KBM-7 (cell line): Measurements from ENCODE around the gene NMNAT2.

Experiments used
- DNase-seq: peaks from one replicate; pipeline ENCODE4 v3.0.0-alpha.2; 2015
- in situ Hi-C: fragments of 300-500 bp; cut with MboI; formaldehyde crosslinking; loops from 2 replicates; pipeline ENCODE4 v1.14.3; 2020; ENCODE audit warnings: low sequenced_read_pairs, low pct_unique_long_range_greater_than_20kb, mixed read lengths

NMNAT2 gene

GRCh38 chr1:183327434-183328290 is 90.5 kb downstream of the NMNAT2 start:
- in situ Hi-C loops, result no loop called here
- no peak for DNase-seq

GRCh38 chr1:183323849-183324683 is 94.1 kb downstream of the NMNAT2 start:
- in situ Hi-C loops, result no loop called here
- no peak for DNase-seq

- no peak for DNase-seq
- in situ Hi-C loops, result no loop called here
Observed at GRCh38 chr1:183319606-183320005, 98.6 kb downstream of the NMNAT2 start.

GRCh38 chr1:183319051-183319450 is 99.1 kb downstream of the NMNAT2 start:
- in situ Hi-C loops, result no loop called here
- DNase-seq, result no peak

GRCh38 chr1:183318433-183318832 is 99.7 kb downstream of the NMNAT2 start:
- in situ Hi-C loops, result no loop called here
- peak; percentile 23 for DNase-seq

- DNase-seq, result no peak
- in situ Hi-C loops, result no loop called here
Observed at GRCh38 chr1:183315991-183316758, 102.0 kb downstream of the NMNAT2 start.

GRCh38 chr1:183313063-183313462 is 105.1 kb downstream of the NMNAT2 start:
- in situ Hi-C loops, result no loop called here
- no peak for DNase-seq

GRCh38 chr1:183310753-183311479 is 107.3 kb downstream of the NMNAT2 start:
- in situ Hi-C loops, result no loop called here
- no peak for DNase-seq

GRCh38 chr1:183308719-183309118 is 109.5 kb downstream of the NMNAT2 start:
- in situ Hi-C loops, result no loop called here
- DNase-seq, result no peak

GRCh38 chr1:183306317-183307042 is 111.7 kb downstream of the NMNAT2 start:
- in situ Hi-C loops, result no loop called here
- peak; percentile 5 for DNase-seq

- in situ Hi-C loops, result no loop called here
- DNase-seq, result no peak
Observed at GRCh38 chr1:183304440-183305107, 113.6 kb downstream of the NMNAT2 start.

GRCh38 chr1:183303901-183304300 is 114.3 kb downstream of the NMNAT2 start:
- in situ Hi-C loops, result no loop called here
- no peak for DNase-seq

GRCh38 chr1:183303323-183303645 is 114.9 kb downstream of the NMNAT2 start:
- in situ Hi-C loops, result no loop called here

GRCh38 chr1:183302452-183303322 is 115.5 kb downstream of the NMNAT2 start:
- DNase-seq, result no peak
- in situ Hi-C loops, result no loop called here

More at GRCh38 chr1:183303323-183303645, 114.9 kb downstream of the NMNAT2 start:
- no peak for DNase-seq

GRCh38 chr1:183301239-183301638 is 116.9 kb downstream of the NMNAT2 start:
- no peak for DNase-seq
- in situ Hi-C loops, result no loop called here

- DNase-seq, result no peak
- in situ Hi-C loops, result no loop called here
Observed at GRCh38 chr1:183300828-183301227, 117.4 kb downstream of the NMNAT2 start.

GRCh38 chr1:183300395-183300794 is 117.8 kb downstream of the NMNAT2 start:
- in situ Hi-C loops, result no loop called here
- no peak for DNase-seq
